ENCODE measurements around the gene RNPS1. TPM values are rescaled to one million over a fixed set of nuclear protein-coding genes. Genes with fewer than 3 reads are reported as not detected.

Gene RNPS1
- total RNA-seq, 1 donor from 2014 or later: 37.2 TPM

GRCh38 chr16:2235695-2236336 lies 32.1 kb downstream of the RNPS1 start:
- DNase-seq (ENCODE audit: low read depth in 2 of 2): no peak

GRCh38 chr16:2235234-2235651 lies 32.7 kb downstream of the RNPS1 start:
- DNase-seq (ENCODE audit: low read depth in 2 of 2): no peak

DNA sequence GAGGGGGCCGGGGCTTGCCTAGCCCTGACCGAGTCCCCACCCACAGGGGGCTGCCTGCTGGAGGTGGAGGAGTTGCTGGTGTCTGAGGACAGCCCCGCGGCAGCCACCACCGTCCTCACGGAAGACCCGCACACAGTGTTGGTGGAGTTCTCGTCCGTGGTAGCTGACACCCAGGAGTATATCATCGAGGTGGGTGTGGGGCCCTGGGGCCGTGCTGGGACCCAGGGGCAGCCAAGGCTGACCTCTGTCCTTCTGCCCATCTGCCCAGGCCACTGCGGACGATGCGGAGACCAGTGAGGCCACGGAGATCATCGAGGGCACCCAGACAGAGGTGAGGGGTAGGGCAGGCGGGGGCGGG lies 33.1 kb downstream of the RNPS1 start:
- no peak for DNase-seq (ENCODE audit: low read depth in 2 of 2)

DNA sequence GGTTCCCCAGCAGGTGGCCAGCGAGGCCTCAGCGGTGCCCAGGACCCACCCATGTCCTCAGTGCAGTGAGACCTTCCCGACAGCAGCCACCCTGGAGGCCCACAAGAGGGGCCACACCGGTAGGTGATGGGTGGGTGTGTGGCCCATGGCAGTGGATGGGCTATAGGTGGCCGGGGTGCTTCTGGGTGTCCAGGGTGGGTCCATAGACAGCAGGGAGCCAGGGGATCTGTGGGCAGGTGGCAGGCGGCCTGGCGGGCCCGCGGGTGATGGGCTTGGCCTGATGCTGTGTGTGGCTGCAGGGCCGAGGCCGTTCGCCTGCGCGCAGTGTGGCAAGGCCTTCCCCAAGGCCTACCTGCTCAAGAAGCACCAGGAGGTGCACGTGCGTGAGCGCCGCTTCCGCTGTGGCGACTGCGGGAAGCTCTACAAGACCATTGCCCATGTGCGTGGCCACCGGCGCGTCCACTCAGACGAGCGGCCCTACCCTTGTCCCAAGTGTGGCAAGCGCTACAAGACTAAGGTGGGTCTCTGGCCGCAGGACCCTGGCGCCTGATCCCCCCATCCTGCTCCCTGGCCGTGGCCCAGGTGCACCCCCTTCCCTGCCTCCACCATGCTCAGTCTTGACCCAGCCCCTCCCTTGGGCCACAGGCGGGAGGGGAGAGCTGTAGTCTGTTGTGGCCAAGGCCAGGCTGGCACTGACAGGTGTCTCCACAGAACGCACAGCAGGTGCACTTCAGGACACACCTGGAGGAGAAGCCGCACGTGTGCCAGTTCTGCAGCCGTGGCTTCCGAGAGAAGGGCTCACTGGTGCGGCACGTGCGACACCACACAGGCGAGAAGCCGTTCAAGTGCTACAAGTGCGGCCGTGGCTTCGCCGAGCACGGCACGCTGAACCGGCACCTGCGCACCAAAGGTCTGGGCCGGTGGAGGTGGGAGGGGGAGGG lies 33.8 kb downstream of the RNPS1 start:
- DNase-seq (ENCODE audit: low read depth in 2 of 2): no peak

DNA sequence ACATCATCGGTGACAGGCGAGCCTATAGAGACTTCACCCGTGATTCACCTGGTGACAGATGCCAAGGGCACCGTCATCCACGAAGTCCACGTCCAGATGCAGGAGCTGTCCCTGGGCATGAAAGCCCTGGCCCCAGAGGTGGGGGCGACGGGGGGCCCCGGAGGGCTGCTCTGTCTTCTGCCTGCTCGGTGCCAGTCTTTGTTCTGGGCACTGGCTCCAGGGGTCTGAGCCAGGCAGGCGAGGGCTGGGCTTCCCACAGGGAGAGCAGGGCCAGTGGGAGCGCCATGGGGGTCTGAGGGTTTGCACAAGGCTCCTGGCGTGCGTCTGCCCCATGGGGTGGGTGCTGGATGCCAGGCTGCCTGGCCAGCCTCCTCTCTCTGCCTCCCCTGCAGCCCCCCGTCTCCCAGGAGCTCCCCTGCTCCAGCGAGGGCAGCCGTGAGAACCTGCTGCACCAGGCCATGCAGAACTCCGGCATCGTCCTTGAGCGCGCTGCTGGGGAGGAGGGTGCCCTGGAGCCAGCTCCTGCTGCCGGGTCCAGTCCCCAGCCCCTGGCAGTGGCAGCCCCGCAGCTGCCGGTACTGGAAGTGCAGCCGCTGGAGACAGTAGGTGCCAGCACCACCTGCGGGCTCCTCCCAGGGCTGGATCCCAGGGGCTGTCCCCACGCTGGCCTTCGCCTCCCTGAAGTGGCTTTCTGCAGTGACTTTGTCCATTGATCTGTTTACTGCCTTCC lies 34.7 kb downstream of the RNPS1 start:
- DNase-seq (ENCODE audit: low read depth in 2 of 2): no peak

- no peak for DNase-seq (ENCODE audit: low read depth in 2 of 2)
Observed at GRCh38 chr16:2232094-2232990, 35.6 kb downstream of the RNPS1 start.

- DNase-seq (ENCODE audit: low read depth in 2 of 2): no peak
Observed at GRCh38 chr16:2231016-2231931, 36.7 kb downstream of the RNPS1 start.

GRCh38 chr16:2230376-2230775 lies 37.5 kb downstream of the RNPS1 start:
- no peak for DNase-seq (ENCODE audit: low read depth in 2 of 2)

DNA sequence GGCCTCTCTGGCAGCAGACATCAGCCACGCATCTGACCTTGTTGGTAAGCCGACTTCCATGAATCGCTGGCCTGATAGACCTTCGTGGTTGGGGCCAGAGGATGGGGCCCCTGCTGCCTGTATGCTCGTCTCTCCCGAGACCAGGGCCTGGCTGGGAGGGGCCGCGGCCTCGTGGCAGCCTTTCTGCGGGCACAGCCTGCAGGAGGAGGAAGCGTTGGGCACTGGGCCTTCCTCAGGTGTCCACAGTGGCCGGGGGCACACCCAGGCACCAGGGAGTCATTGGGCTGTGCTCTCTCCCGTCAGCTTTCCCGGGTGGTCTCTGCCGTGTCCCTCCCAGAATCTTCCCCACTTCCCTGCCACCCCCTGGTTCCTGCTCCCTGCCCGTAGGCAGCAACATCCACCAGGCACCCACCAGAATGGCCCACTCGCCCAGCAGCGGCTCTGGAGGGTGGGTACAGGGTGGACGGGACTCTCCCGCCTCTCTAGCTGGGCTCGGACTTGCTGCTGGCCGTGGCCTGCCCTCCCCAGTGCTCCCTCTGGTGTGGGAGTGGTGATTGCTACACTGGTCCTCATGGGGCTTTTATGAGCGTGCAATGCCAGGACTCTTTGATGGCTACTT lies 38.2 kb downstream of the RNPS1 start:
- DNase-seq (ENCODE audit: low read depth in 2 of 2): no peak

DNA sequence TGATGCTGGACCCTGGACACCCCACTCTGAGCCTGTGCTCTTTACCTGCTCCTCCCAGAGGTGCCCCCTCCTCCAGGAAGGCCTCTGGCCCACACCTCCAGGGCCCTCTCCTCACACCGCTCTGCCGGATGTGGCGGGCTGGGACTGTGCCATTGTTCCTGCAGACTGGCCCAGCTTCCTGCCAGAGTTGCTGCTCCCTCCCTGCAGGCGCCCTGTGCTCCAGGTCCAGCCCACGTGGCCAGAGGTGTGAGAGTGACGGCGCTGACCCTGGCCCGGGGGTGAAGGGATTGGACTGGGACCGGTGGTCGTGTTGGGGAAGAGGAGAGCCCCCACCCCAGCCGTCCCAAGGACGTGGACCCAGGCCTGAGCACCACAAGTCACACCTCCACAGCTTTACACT lies 38.8 kb downstream of the RNPS1 start:
- DNase-seq (ENCODE audit: low read depth in 2 of 2): no peak

DNA sequence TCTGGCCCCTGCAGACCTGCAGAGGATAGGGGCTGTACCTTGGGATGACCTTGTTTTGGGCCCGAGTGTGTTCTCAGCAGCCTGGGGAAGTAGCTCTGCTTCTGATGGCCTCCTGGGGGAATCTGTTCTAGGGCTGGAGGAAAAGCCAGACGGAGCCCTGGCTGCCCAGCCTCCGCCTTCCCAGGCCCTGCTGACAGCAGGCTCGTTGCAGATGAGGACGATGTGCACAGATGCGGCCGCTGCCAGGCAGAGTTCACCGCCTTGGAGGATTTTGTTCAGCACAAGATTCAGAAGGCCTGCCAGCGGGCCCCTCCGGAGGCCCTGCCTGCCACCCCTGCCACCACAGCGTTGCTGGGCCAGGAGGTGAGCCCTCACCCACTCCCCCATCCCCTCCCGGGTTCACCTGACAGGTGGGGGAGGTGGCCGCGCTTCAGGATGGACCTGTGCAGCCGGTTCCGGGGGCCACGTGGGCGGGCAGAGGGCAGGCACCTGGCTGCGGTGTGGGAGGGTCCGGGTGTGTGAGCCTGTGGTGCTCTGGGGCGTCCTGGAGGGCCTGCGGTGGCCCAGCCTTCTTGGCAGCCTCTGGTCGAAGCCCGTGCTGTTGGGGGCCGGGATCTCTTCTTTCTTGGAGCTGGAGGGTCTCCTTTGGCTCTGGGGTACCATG lies 39.6 kb downstream of the RNPS1 start:
- no peak for DNase-seq (ENCODE audit: low read depth in 2 of 2)

DNA sequence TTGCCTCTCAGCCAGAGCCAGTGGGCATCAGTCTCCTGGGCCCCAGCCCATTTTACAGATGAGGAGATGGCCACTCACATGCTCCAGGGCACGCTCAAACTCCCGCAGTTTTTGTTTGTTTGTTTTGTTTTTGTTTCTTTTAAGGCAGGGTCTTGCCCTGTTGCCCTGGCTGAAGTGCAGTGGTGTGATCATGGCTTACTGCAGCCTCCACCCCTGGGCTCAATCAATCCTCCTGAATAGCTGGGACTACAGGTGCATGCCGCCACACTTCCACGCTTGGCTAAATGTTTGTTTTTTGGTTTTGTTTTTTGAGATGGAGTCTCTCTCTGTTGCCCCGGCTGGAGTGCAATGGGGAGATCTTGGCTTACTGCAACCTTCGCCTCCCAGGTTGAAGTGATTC lies 41.0 kb downstream of the RNPS1 start:
- DNase-seq (ENCODE audit: low read depth in 2 of 2): no peak

DNA sequence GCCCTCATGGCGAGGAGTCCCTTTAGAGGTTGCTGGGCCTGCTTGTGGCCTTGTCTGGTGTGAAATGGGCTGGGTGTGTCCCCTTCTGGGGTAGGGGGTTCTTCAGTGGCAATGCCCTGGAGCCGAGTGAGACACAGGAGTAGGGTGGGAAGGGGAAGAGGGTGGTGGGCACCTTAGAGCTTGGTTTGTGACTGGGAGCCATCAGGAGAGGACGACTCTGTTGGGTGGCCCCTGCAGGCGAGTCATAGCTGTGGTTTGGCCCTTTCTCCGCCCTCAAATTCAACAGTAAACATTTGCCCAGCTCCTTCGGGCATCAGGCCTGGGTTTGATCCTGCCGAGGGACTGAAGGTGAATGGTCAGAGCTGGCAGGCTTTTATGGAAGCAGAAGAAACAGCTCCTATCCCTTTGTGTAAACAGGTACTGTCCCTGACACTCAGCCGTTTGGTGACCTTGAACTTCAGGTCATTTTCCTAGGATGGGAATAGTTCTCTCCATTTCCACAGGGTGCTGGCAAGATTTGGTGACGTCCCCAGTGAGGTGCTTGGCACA lies 41.6 kb downstream of the RNPS1 start:
- no peak for DNase-seq (ENCODE audit: low read depth in 2 of 2)

DNA sequence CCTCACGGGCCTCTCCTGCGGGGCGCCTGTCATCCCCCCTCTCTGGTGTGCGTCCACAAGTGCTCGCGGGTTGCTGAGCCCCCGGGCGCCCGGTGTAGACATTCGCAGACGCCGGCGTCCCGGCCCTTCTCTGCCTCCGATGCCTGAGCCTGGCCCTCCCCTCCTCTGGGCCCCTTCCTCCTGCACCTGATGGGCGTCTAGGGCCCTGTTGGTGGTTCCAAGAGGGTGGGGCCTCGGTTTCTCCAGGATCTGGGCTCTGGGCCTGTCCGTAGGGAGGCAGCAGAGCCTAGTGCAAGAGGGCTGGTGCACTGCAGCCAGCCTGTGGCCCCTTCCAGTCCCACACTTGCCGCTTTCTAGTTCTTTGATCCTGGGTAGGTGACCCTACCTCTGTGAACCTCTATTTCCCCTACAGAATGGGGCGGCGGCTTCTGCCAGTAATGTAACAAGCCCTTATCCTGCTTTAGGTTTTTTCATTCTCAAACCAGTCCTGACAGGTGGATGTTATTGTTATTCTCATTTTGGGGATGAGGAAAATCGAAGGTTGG lies 43.9 kb downstream of the RNPS1 start:
- DNase-seq (ENCODE audit: low read depth in 2 of 2): peak; percentile 41 to 81

GRCh38 chr16:2223221-2223941 lies 44.5 kb downstream of the RNPS1 start, which contains the start of gene E4F1:
Gene E4F1, plus strand, starts transcription at chr16:2223591. Its CDS starts 23 bp downstream, at chr16:2223614.
- peak; percentile 98 to 100 for DNase-seq (ENCODE audit: low read depth in 2 of 2)

GRCh38 chr16:2216330-2216729 lies 51.6 kb downstream of the RNPS1 start:
- no peak for DNase-seq (ENCODE audit: low read depth in 2 of 2)

DNA sequence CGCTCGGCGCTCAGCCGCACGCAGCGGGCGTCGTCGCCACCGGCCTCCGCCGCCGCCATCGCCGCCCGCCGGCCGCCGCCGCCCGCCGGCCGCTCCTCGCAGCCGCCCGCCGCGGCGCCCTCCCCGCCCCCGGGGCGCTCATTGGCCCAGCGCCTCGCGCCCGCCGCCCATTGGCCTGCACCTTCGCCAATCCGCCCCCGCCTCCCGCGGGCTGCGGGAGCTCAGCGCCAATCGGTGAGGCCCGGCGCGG lies 53.3 kb downstream of the RNPS1 start, which contains the start of gene PGP:
TSS of gene PGP (minus strand) at position 122 of the 250 bp plus-strand sequence. CDS start at position 59, 63 bp downstream.
- no peak for DNase-seq (ENCODE audit: low read depth in 2 of 2)

Measured in dermis microvascular lymphatic vessel endothelial cell (primary cell).